BLaER1 treated with 17β-estradiol and CSF1 and Interleukin-3, amounts not matched to agents 10 nM and 100 nM (cell line): ENCODE results near the gene EPHA8.

Experiments used
- H3K27ac ChIP-seq, 11 experiments: shearing (Covaris generic); formaldehyde crosslinking; 2 replicates each; pipeline ENCODE4 v1.8.1; 2022
- H3K27me3 ChIP-seq, 11 experiments: shearing (Covaris generic); formaldehyde crosslinking; 2 replicates each; pipeline ENCODE4 v1.8.1; 2022
- H3K36me3 ChIP-seq, 11 experiments: shearing (Covaris generic); formaldehyde crosslinking; 2 replicates each; pipeline ENCODE4 v1.8.1; 2022
- H3K4me1 ChIP-seq, 10 experiments: shearing (Covaris generic); formaldehyde crosslinking; 2 replicates each; pipeline ENCODE4 v1.8.1; 2022
- H3K4me2 ChIP-seq, 11 experiments: shearing (Covaris generic); formaldehyde crosslinking; 2 replicates each; pipeline ENCODE4 v1.8.1; 2022
- H3K4me3 ChIP-seq, 10 experiments: shearing (Covaris generic); formaldehyde crosslinking; 2 replicates each; pipeline ENCODE4 v1.8.1; 2022
- H3K9ac ChIP-seq, 11 experiments: shearing (Covaris generic); formaldehyde crosslinking; 2 replicates each; pipeline ENCODE4 v1.8.1; 2022
- H3K9me3 ChIP-seq, 11 experiments: shearing (Covaris generic); formaldehyde crosslinking; replicated peaks in 1 of 11; 2 replicates each; pipeline ENCODE4 v1.8.1; 2022
- H4K20me1 ChIP-seq, 11 experiments: shearing (Covaris generic); formaldehyde crosslinking; 2 replicates each; pipeline ENCODE4 v1.8.1; 2022
- Cebpa-rat ChIP-seq, 11 experiments: shearing (Covaris generic); IDR thresholded peaks; 2 replicates each; pipeline ENCODE4 v1.8.1; 2022

Gene EPHA8

DNA sequence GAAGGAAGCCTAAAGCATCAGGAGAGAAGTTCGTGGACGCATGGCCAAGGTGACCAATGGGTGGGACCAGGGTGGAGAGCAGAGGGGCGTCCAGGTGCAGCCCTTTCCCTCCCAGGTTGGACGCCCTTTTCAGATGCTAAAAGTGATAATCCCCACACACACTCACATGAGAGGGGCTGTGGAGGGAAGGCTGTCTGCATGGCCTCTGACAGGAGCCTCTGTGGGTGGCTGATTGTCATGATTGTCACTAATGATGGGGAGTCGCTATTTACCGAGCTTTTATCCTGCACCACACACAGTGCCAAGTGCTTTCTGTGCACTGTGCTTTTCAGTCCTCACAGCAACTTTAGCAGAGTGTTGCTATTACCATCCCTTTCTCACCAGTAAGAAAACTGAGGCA lies 46.0 kb downstream of the EPHA8 start:
- Histone ChIP-seq H4K20me1 (peaks cover 0 to 39% (median 6%) of the 10 kb centered on the region in 11 experiments; a peak in 10 of 22 replicates), H3K4me1 (peaks cover 0 to 22% (median 6%) of the 10 kb centered on the region in 10 experiments; a peak in 10 of 20 replicates), H3K9me3 (no peaks in the 10 kb centered on the region), H3K4me3 (no peak overlapping the region), H3K36me3 (no peaks in the 10 kb centered on the region), H3K4me2 (no peak overlapping the region), H3K27ac (no peak overlapping the region), H3K9ac (no peak overlapping the region), H3K27me3 (peaks cover 19 to 56% (median 38%) of the 10 kb centered on the region in 11 experiments)
- TF ChIP-seq Cebpa-rat (IDR thresholded peaks at IDR 0.05), result no peak

DNA sequence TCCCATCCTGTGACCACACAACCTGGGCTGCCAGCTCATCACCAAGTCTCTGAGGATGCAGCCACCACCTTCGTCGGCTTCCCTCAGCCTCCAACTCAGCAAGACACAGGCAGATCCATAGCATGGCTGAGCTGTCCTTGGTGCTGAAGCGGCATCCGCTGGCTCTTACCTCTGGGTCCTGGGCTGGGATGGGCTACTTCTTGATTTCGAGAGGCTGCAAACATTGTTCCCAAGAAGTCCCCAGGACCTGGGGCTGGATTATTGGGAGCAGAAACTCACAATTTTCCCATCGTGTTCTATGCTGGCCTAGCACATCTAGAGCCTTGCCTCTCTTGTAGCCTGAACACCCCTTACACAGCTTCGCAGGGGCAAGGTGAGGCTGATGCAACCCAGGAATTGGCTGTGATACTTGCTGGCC lies 48.2 kb downstream of the EPHA8 start:
- H4K20me1 ChIP-seq, result peaks cover 0 to 51% (median 5%) of the 10 kb centered on the region in 11 experiments; a peak in 9 of 22 replicates
- peaks cover 1 to 21% (median 7%) of the 10 kb centered on the region in 10 experiments; a peak in 17 of 20 replicates for H3K4me1 ChIP-seq
- H3K9me3 ChIP-seq, result no peaks in the 10 kb centered on the region
- H3K9ac ChIP-seq, result no peak overlapping the region
- H3K27ac ChIP-seq, result no peak overlapping the region
- no peaks in the 10 kb centered on the region for H3K36me3 ChIP-seq
- TF ChIP-seq Cebpa-rat (IDR thresholded peaks at IDR 0.05), result no peak
- peaks cover 19 to 58% (median 40%) of the 10 kb centered on the region in 11 experiments for H3K27me3 ChIP-seq
- no peak overlapping the region for H3K4me2 ChIP-seq
- H3K4me3 ChIP-seq, result no peak overlapping the region

DNA sequence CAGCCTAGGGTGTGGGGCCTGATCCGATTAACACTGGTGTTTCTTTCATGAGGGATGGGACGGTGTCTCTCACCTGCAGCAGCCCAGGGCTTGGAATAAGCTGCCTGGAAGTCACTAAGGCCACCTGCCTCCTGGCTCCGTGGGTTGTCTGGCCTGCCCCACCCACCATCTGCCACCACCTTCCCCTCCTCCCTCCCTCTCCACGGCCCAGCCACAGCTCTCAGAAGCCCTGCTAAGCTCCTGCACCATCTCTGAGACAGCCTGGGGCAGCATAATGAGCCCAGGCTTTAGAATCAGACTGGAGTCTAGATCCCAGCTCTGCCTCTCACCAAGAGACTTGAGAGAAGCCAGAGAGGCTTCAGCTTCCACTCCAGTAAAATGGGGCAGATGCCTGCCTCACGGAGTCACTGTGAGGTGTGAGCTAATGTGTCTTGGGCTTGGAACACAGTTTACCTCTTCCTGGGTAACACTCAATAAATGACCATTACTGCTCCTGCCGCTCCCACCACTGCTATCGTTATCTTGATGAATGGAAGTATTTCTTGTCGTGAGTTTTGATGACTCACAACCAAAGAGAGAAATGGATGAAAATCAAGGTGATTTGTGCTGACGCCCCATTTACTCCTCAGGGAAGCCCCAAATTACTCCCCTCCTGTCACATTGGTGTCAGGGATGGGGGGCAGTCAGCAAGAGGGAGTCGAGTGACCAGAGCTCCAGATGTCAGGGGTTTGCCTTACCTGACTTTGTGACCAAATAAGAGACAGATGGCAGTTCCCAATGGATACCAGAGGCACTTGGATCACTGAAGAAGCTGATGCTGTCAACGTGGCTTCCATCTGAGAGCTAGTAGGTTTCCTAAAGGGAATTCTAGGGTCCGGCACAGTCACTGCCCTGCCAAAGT lies 49.6 kb downstream of the EPHA8 start:
- Histone ChIP-seq H3K4me2 (no peak overlapping the region), H3K9me3 (no peaks in the 10 kb centered on the region), H3K27me3 (peaks cover 19 to 54% (median 41%) of the 10 kb centered on the region in 11 experiments), H3K36me3 (no peaks in the 10 kb centered on the region), H3K4me1 (peaks cover 14 to 33% (median 20%) of the 10 kb centered on the region in 10 experiments), H3K27ac (no peak overlapping the region), H3K4me3 (no peak overlapping the region), H3K9ac (no peak overlapping the region), H4K20me1 (peaks cover 0 to 44% (median 5%) of the 10 kb centered on the region in 11 experiments; a peak in 9 of 22 replicates)
- TF ChIP-seq Cebpa-rat (IDR thresholded peaks at IDR 0.05), result no peak

DNA sequence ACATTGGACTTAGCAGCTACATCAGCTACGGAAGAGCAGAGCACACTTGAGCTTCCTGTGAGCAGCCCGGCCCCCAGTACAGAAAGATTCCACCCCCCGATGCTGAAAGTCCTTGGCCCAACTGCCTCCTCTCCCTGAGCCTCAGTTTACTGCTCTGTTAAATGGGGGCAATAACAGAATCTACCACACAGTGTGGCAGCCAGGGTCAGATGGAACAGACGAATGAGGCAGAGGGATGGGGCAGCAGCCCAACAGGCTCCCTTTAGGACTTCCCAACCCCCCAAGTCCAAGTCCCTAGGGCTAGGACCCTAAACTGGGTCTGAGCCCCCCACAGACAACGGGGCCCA lies 50.3 kb downstream of the EPHA8 start:
- no peak overlapping the region for H3K4me2 ChIP-seq
- no peaks in the 10 kb centered on the region for H3K36me3 ChIP-seq
- no peak overlapping the region for H3K4me3 ChIP-seq
- H3K4me1 ChIP-seq, result peaks cover 20 to 33% (median 26%) of the 10 kb centered on the region in 10 experiments
- H3K27ac ChIP-seq, result no peak overlapping the region
- no peak for TF ChIP-seq Cebpa-rat (IDR thresholded peaks at IDR 0.05)
- H3K9me3 ChIP-seq, result no peaks in the 10 kb centered on the region
- H4K20me1 ChIP-seq, result peaks cover 0 to 43% (median 5%) of the 10 kb centered on the region in 11 experiments; a peak in 9 of 22 replicates
- H3K9ac ChIP-seq, result no peak overlapping the region
- peaks cover 13 to 53% (median 35%) of the 10 kb centered on the region in 11 experiments for H3K27me3 ChIP-seq

DNA sequence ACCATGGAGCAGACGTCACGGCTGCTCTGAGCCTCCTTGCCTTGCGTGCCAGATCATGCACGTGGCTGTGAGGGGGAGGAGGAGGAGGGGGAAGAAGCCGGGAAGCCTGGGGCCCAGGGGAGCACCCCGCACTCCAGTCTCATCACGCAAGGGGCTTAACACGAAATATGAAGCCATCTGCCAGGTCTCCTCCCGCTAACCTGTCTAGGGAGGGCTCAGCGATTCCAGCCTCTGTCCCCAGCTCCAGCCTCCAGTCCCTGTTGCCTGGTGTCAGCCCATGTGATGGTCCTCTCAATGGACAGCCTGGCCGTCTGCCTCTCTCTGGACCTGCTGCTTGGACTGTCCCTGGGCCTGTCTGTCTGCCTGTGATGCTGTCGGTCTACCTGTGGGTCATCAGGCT lies 50.7 kb downstream of the EPHA8 start:
- Histone ChIP-seq H3K27me3 (peaks cover 8 to 50% (median 31%) of the 10 kb centered on the region in 11 experiments), H3K9me3 (no peaks in the 10 kb centered on the region), H3K27ac (no peak overlapping the region), H3K36me3 (no peaks in the 10 kb centered on the region), H4K20me1 (peaks cover 0 to 43% (median 4%) of the 10 kb centered on the region in 11 experiments; a peak in 9 of 22 replicates), H3K4me2 (no peak overlapping the region), H3K4me1 (peaks cover 24 to 35% (median 30%) of the 10 kb centered on the region in 10 experiments), H3K9ac (no peak overlapping the region), H3K4me3 (no peak overlapping the region)
- TF ChIP-seq Cebpa-rat (IDR thresholded peaks at IDR 0.05), result no peak

DNA sequence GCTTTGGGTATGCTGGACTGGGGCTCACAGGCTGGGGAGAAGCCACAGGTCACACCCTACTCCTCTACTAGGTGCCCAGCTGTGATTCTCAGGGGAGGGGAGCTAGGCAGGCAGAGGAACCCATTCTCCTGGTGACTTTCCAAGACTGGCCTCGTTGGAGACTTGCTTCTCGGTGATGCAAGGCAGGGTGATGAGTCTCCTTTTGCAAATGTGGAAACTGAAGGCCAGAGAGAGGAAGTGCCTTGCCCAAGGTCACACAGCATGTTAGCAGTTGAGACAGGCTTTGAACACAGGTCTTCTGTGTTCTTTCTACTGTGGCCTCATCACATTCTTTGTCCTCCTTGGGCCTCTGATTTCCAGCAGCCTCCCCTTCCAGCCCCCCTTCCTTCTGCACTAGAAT lies 52.6 kb downstream of the EPHA8 start:
- Histone ChIP-seq H3K27me3 (peaks cover 0 to 30% (median 11%) of the 10 kb centered on the region in 11 experiments; a peak in 12 of 22 replicates), H3K9ac (no peak overlapping the region), H4K20me1 (peaks cover 0 to 38% (median 0%) of the 10 kb centered on the region in 11 experiments; a peak in 8 of 22 replicates), H3K4me3 (no peak overlapping the region), H3K4me2 (peak overlapping the region in 6 of 11 experiments; percentile 11 to 89 (median 42); a peak in 6 of 22 replicates), H3K36me3 (no peaks in the 10 kb centered on the region), H3K9me3 (no peaks in the 10 kb centered on the region), H3K4me1 (peaks cover 41 to 51% (median 45%) of the 10 kb centered on the region in 10 experiments), H3K27ac (no peak overlapping the region)
- no peak for TF ChIP-seq Cebpa-rat (IDR thresholded peaks at IDR 0.05)

DNA sequence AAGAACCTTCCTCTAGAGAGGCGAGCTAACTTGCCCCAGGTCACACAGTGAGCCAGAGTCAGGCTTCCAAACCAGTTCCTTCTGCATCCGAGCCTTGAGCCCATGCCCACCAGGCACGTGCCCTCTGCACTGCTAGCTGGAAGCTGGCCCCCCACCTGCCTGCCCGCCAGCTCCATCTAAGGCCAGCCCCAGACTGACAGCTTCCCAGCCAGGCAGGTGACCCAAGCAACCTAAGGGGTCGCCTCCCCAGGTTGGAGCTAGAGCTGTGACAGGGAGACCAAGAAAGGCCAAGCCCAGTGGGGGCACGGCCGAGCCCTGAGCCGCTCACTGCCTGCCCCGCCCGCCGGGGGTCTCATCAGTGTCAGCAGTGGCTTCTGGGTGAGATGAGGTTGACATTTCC lies 53.3 kb downstream of the EPHA8 start:
- H3K27me3 ChIP-seq, result peaks cover 0 to 25% (median 11%) of the 10 kb centered on the region in 11 experiments; a peak in 12 of 22 replicates
- H3K4me1 ChIP-seq, result peaks cover 41 to 53% (median 46%) of the 10 kb centered on the region in 10 experiments

DNA sequence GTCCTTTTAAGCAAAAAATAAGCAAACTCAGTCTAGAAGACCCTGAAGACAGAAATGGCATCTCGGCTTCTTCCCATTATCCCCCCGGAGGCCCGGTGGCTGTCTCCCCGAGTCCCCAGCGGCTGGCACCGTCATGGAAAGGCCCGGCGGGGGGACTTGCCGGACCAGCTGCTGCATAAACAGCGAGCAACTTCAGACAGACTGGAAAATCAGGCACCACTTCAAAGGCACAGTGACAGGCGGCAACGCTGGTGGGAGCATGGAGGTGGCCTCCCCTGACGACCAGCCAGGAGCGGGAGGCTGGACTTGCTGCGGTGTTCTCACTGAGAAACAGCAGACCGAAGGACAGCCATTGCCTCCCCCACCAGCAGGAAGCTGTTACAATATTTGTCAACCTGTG lies 54.8 kb downstream of the EPHA8 start:
- H3K27me3 ChIP-seq, result peaks cover 0 to 25% (median 11%) of the 10 kb centered on the region in 11 experiments; a peak in 12 of 22 replicates

More for the DNA sequence above, 53.3 kb downstream of the EPHA8 start:
- TF ChIP-seq Cebpa-rat (IDR thresholded peaks at IDR 0.05), result no peak
- peak overlapping the region; percentile 24 to 90 (median 57); a peak in 18 of 22 replicates for H3K4me2 ChIP-seq
- H3K27ac ChIP-seq, result no peak overlapping the region
- no peaks in the 10 kb centered on the region for H3K36me3 ChIP-seq
- H3K4me3 ChIP-seq, result no peak overlapping the region
- no peak overlapping the region for H3K9ac ChIP-seq
- no peaks in the 10 kb centered on the region for H3K9me3 ChIP-seq
- H4K20me1 ChIP-seq, result peaks cover 0 to 37% (median 0%) of the 10 kb centered on the region in 11 experiments; a peak in 8 of 22 replicates

DNA sequence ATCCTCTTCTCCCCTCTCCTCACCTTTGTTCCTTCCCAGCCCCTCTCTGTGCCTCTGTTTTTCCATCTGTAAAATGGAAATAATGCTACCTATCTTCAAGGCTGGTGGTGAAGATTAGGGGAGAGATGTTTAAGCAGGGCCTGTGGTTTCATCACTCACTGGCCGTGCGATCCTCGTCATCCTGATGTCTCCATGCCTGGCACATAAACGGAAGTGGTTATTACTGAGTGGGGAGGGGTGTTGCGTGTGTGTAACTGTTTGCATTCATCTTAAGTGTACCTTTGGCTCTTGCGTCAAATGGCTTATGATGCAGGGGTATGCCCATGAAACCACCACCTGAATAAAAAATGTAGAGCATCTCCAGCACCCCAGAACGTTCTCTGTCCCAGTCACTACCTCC lies 56.0 kb downstream of the EPHA8 start:
- Histone ChIP-seq H4K20me1 (peaks cover 0 to 13% (median 0%) of the 10 kb centered on the region in 11 experiments; a peak in 5 of 22 replicates), H3K9me3 (no peaks in the 10 kb centered on the region), H3K27ac (peak overlapping the region in 10 of 11 experiments; percentile 34 to 73 (median 56); a peak in 19 of 22 replicates), H3K27me3 (peaks cover 0 to 13% (median 1%) of the 10 kb centered on the region in 11 experiments; a peak in 4 of 22 replicates), H3K9ac (peak overlapping the region in 8 of 11 experiments; percentile 4 to 61 (median 32); a peak in 11 of 22 replicates), H3K4me2 (peak overlapping the region; percentile 80 to 94 (median 89)), H3K36me3 (no peaks in the 10 kb centered on the region), H3K4me1 (peaks cover 41 to 53% (median 46%) of the 10 kb centered on the region in 10 experiments), H3K4me3 (peak overlapping the region in 3 of 10 experiments; percentile 16 to 35 (median 30); a peak in 4 of 20 replicates)
- TF ChIP-seq Cebpa-rat (IDR thresholded peaks at IDR 0.05), result peak in 8 of 11 experiments; percentile 52 to 70 (median 64); a peak in 15 of 22 replicates

More for the DNA sequence above, 54.8 kb downstream of the EPHA8 start:
- Histone ChIP-seq H3K4me3 (no peak overlapping the region), H3K27ac (peak overlapping the region in 8 of 11 experiments; percentile 2 to 73 (median 28); a peak in 6 of 22 replicates), H3K9ac (peak overlapping the region in 1 of 11 experiments; percentile 6; a peak in 1 of 22 replicates), H3K36me3 (no peaks in the 10 kb centered on the region), H4K20me1 (peaks cover 0 to 25% (median 0%) of the 10 kb centered on the region in 11 experiments; a peak in 6 of 22 replicates), H3K4me1 (peaks cover 41 to 53% (median 46%) of the 10 kb centered on the region in 10 experiments), H3K9me3 (no peaks in the 10 kb centered on the region), H3K4me2 (peak overlapping the region; percentile 80 to 94 (median 89))
- TF ChIP-seq Cebpa-rat (IDR thresholded peaks at IDR 0.05), result no peak
